ENCODE data around the gene PCSK1N. TPM values are rescaled to one million over a fixed set of nuclear protein-coding genes. Genes with fewer than 3 reads are reported as not detected.

Gene PCSK1N
- total RNA-seq, 4 donors from 2014 or later = 2.9 to 15.2 (median 7.7) TPM

DNA sequence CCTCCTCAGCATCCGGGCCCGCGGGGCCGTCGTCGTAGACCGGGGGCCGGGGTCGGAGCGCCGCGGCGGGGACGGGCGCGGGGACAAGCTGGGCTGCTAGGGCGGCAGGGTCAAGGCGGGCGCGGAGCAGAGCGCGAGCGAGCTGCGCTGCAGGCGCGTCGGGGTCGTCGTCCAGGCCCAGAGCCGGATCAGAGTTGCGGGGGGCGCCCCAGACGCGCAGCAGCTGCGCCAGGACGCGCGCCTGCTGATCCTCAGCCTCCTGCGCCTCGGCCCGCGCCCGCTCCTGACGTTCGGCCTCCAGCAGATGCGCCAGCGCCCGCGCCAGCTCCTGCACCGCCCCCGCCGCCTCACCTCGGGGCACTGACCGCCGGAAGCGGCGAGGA, 3.5 kb downstream of the PCSK1N start:
- Histone ChIP-seq H3K4me3 (no peak overlapping the region), H3K9me3 (no peaks in the 10 kb centered on the region), H3K27ac (replicated peaks in 1 of 4) (no peak overlapping the region), H3K4me1 (peaks cover 4 to 26% (median 14%) of the 10 kb centered on the region in 4 donors), H3K36me3 (no peaks in the 10 kb centered on the region), H3K27me3 (peaks cover 0 to 51% (median 14%) of the 10 kb centered on the region in 4 donors)
- TF ChIP-seq POLR2A (IDR thresholded peaks at IDR 0.05; ENCODE audit: low read depth) (no peak), CTCF (IDR thresholded peaks at IDR 0.05) (no peak), EP300 (IDR thresholded peaks at IDR 0.05) (no peak), POLR2AphosphoS5 (IDR thresholded peaks at IDR 0.05) (no peak)
- intact Hi-C loops (cut with DNase I) = no loop called here
- no peak for DNase-seq (ENCODE audit: extremely low spot score)
- WGBS = 39% methylated on average over 53 of the region's 57 CpGs

DNA sequence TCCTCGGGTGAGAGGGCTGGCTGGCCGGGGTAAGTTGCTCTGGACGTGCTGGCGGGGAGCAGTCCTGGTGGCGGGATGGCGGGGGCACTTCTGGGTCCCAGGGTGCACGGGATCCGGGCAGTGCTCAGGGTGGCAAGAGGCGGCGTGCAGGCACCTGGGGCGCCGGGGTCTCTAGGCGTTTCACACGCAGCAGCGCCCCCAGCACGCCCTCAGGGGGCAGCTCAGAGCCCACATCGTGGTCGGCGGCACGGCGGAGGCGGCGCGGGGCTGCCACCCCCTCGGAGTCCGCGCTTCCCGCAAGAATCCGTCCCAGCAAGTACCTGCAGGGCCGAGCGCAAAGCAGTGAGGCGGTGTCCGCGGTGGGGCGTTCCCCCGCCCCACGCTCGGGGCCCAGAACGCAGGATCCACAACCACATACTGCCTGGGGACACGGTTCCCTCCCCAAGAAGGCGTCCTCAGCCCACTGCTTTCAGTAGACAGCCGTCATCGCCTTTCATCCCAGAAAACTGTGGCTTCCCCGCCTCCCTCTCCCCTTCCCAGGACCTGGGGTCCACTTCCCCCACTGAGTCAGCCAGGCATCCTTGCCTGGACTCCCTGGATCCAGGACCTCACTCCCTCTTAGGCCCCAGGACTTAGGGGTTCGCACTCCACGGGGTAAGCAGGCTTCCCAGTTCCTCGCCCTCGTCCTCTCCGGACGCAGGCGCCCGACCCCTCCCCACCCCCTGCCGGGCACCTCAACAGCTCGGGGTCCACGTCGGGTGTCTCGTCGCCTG, 4.1 kb downstream of the PCSK1N start:
- TF ChIP-seq CTCF (IDR thresholded peaks at IDR 0.05) = no peak
- no peak for TF ChIP-seq POLR2AphosphoS5 (IDR thresholded peaks at IDR 0.05)
- TF ChIP-seq EP300 (IDR thresholded peaks at IDR 0.05) = no peak
- TF ChIP-seq POLR2A (IDR thresholded peaks at IDR 0.05; ENCODE audit: low read depth) = no peak
- DNase-seq (ENCODE audit: extremely low spot score) = no peak
- intact Hi-C loops (cut with DNase I) = no loop called here
- Histone ChIP-seq H3K4me1 (peaks cover 4 to 26% (median 14%) of the 10 kb centered on the region in 4 donors), H3K4me3 (no peak overlapping the region), H3K36me3 (peaks cover 0 to 2% (median 1%) of the 10 kb centered on the region in 4 donors), H3K27me3 (peaks cover 0 to 51% (median 14%) of the 10 kb centered on the region in 4 donors), H3K27ac (replicated peaks in 1 of 4) (no peak overlapping the region), H3K9me3 (peaks cover 0 to 5% (median 0%) of the 10 kb centered on the region in 4 donors)
- WGBS = 53% methylated on average over 33 of the region's 58 CpGs

DNA sequence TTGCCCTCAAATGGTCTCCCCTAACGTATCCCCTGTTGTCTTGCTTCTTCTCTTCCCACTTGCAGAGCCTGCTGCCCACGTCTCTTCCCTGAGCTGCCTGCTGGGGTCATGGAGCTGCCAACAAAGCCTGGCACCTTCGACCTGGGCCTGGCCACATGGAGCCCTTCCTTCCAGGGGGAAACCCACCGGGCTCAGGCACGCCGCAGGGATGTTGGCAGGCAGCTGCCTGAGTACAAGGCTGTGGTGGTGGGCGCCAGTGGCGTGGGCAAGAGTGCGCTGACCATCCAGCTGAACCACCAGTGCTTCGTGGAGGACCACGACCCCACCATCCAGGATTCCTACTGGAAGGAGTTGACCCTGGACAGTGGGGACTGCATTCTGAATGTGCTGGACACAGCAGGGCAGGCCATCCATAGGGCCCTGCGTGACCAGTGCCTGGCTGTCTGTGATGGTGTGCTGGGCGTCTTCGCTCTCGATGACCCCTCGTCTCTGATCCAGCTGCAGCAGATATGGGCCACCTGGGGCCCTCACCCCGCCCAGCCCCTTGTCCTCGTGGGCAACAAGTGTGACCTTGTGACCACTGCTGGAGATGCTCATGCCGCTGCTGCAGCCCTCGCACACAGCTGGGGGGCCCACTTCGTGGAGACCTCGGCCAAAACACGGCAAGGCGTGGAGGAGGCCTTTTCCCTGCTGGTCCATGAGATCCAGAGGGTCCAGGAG, 6.2 kb downstream of the PCSK1N start:
- 72% methylated on average over 6 of the region's 24 CpGs for WGBS
- Histone ChIP-seq H3K36me3 (peaks cover 0 to 24% (median 15%) of the 10 kb centered on the region in 4 donors), H3K4me1 (peaks cover 0 to 13% (median 5%) of the 10 kb centered on the region in 4 donors), H3K27me3 (peaks cover 0 to 33% (median 9%) of the 10 kb centered on the region in 4 donors), H3K4me3 (no peak overlapping the region), H3K9me3 (peaks cover 0 to 19% (median 0%) of the 10 kb centered on the region in 4 donors), H3K27ac (replicated peaks in 1 of 4) (no peak overlapping the region)
- no peak for TF ChIP-seq POLR2A (IDR thresholded peaks at IDR 0.05; ENCODE audit: low read depth)
- TF ChIP-seq POLR2AphosphoS5 (IDR thresholded peaks at IDR 0.05) = no peak
- no peak for TF ChIP-seq EP300 (IDR thresholded peaks at IDR 0.05)
- TF ChIP-seq CTCF (IDR thresholded peaks at IDR 0.05) = no peak
- intact Hi-C loops (cut with DNase I) = no loop called here
- DNase-seq (ENCODE audit: extremely low spot score) = no peak

- intact Hi-C loops (cut with DNase I) = no loop called here
- H3K4me3 ChIP-seq = no peak overlapping the region
- TF ChIP-seq EP300 (IDR thresholded peaks at IDR 0.05) (no peak), CTCF (IDR thresholded peaks at IDR 0.05) (no peak), POLR2A (IDR thresholded peaks at IDR 0.05; ENCODE audit: low read depth) (no peak), POLR2AphosphoS5 (IDR thresholded peaks at IDR 0.05) (no peak)
- 72% methylated on average over 4 of the region's 4 CpGs for WGBS
- peaks cover 0 to 19% (median 0%) of the 10 kb centered on the region in 4 donors for H3K9me3 ChIP-seq
- peaks cover 0 to 19% (median 9%) of the 10 kb centered on the region in 4 donors for H3K27me3 ChIP-seq
- no peak overlapping the region for H3K27ac ChIP-seq (replicated peaks in 1 of 4)
- H3K36me3 ChIP-seq = peaks cover 0 to 39% (median 29%) of the 10 kb centered on the region in 4 donors
- no peak for DNase-seq (ENCODE audit: extremely low spot score)
- H3K4me1 ChIP-seq = peaks cover 0 to 13% (median 5%) of the 10 kb centered on the region in 4 donors
These were observed 7.8 kb downstream of the PCSK1N start for GRCh38 chrX:48827654-48827968.

All from esophagus muscularis mucosa (tissue), 4 donors.